ENCODE results near the gene PCBP3.
"Not testable (repeated sequence)": the region's sequence is repeated elsewhere in the genome, so short reads cannot be mapped to it uniquely, and the experiment has no call there.

DNA sequence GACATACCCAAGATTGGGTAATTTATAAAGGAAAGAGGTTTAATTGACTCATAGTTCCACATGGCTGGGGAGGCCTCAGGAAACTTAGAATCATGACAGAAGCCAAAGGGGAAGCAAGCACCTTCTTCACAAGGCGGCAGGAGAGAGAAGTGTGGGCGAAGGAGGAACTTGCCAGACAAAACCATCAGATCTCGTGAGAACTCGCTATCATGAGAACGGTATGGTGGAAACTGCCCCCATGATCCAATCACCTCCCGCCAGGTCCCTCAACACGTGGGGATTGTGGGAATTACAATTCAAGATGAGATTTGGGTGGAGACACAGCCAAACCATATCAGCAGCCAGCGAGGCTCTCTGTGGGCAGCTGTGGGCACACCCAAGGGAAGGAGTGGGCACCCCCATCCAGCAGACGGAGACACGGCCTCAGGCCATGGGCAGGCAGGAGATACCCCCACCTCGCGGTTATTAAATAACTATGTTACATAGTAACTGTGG is 189.3 kb downstream of the PCBP3 start:
- not testable (repeated sequence) for TF ChIP-seq POLR2A (IDR thresholded peaks at IDR 0.05)
- TF ChIP-seq, protein P1, sequence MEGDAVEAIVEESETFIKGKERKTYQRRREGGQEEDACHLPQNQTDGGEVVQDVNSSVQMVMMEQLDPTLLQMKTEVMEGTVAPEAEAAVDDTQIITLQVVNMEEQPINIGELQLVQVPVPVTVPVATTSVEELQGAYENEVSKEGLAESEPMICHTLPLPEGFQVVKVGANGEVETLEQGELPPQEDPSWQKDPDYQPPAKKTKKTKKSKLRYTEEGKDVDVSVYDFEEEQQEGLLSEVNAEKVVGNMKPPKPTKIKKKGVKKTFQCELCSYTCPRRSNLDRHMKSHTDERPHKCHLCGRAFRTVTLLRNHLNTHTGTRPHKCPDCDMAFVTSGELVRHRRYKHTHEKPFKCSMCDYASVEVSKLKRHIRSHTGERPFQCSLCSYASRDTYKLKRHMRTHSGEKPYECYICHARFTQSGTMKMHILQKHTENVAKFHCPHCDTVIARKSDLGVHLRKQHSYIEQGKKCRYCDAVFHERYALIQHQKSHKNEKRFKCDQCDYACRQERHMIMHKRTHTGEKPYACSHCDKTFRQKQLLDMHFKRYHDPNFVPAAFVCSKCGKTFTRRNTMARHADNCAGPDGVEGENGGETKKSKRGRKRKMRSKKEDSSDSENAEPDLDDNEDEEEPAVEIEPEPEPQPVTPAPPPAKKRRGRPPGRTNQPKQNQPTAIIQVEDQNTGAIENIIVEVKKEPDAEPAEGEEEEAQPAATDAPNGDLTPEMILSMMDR (IDR thresholded peaks at IDR 0.05 in 4 of 5, conservative IDR thresholded peaks at IDR 0.05 in 1 of 5): not testable (repeated sequence)

Data from gastrocnemius medialis (tissue), 4 donors.